ENCODE measurements around the gene SLC38A1. TPM values are rescaled to one million over a fixed set of nuclear protein-coding genes. Genes with fewer than 3 reads are reported as not detected.

SLC38A1 gene
- total RNA-seq: 10 to 100 TPM; 22.1 to 77.0 TPM

DNA sequence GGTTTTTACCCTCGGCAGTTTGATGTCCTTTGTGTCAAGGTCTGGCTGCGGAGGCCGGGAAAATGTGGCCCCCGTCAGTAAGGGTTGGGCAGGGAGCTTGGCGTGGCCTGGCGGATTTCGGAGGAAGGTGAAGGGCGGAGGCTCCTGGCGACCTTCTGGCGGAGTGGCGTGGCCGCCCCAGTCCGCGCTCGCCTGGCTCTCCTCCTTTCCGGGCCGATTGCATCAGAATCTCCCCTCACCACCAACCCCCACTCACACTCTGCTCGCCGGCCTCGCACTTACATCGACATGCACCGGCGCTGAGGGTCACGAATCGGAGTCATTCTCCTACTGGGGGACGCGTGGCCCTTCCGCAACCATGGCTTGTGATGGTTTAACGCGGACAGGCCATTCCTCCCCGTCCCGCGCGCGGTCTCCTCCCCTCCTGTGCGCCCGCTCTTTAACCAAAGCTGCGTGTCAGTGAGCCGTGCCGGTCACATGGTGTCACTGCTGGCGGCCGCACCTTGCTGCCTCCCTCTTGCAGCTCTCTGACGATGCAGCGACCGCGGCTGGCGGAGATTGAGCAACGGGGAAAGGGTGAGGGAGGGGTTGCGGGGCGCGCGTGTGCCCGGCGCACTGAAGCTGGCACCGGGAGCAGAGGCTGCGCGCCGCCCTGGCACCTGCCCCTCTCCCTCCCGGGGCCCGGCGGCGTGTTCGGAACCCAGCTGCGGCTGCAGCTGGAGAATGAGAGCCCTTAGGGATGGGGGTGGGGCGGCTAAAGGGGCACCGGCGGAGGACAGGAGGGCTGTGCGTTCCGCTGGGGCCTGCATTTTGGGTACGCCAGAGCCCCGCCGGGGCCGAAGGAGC is at the start of gene SLC38A1:
TSS of gene SLC38A1 (minus strand) at position 461 of the 846 bp plus-strand sequence. CDS start 29,243 bp downstream, outside the sequence.
- Histone ChIP-seq H3K4me3 (peak within 1 kb of the TSS; percentile 96), H3K9me3 (no peaks in the 10 kb centered on the region), H3K27ac (peak within 1 kb of the TSS; percentile 61 to 75), H3K36me3 (no peaks in the 10 kb centered on the region), H3K27me3 (replicated peaks; ENCODE audit: insufficient read depth) (no peaks in the 10 kb centered on the region), H3K4me1 (ENCODE audit: control insufficient read depth in 1 of 2, low read depth in 2 of 2) (peaks cover 3 to 26% of the 10 kb centered on the region in 2 donors)
- DNase-seq (ENCODE audit: low spot score): peak; percentile 46
- ATAC-seq (ENCODE audit: insufficient number of reproducible peaks, low FRiP score, low read depth): peak; percentile 56
- TF ChIP-seq, protein P1, sequence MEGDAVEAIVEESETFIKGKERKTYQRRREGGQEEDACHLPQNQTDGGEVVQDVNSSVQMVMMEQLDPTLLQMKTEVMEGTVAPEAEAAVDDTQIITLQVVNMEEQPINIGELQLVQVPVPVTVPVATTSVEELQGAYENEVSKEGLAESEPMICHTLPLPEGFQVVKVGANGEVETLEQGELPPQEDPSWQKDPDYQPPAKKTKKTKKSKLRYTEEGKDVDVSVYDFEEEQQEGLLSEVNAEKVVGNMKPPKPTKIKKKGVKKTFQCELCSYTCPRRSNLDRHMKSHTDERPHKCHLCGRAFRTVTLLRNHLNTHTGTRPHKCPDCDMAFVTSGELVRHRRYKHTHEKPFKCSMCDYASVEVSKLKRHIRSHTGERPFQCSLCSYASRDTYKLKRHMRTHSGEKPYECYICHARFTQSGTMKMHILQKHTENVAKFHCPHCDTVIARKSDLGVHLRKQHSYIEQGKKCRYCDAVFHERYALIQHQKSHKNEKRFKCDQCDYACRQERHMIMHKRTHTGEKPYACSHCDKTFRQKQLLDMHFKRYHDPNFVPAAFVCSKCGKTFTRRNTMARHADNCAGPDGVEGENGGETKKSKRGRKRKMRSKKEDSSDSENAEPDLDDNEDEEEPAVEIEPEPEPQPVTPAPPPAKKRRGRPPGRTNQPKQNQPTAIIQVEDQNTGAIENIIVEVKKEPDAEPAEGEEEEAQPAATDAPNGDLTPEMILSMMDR (IDR thresholded peaks at IDR 0.05): no peak

DNA sequence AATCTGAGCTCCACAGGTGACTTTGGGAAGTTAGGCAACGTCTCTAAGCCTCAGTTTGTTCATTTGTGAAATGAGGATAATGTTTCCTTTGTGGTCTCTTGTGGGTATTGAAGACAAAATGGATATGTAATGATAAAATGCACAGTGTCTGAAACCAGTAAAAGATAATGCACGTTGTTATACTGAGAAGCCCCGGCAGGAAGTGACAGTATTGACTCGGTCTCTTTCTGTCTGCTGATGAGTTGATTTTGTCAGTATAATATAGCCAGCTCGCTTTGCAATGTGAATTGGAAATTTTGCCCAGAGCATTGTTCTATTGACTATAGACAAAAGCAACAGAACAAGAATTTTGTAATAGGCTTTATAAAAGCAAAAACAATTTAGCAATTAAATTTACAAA is 49.2 kb upstream of the SLC38A1 start:
- H3K4me3 ChIP-seq: no peak overlapping the region
- H3K27ac ChIP-seq: no peak overlapping the region
- TF ChIP-seq, protein P1 (IDR thresholded peaks at IDR 0.05): no peak
- DNase-seq (ENCODE audit: low spot score) (no peak), ATAC-seq (ENCODE audit: insufficient number of reproducible peaks, low FRiP score, low read depth) (no peak)
- H3K9me3 ChIP-seq: peaks cover 1% of the 10 kb centered on the region
- no peaks in the 10 kb centered on the region for H3K4me1 ChIP-seq (ENCODE audit: control insufficient read depth in 1 of 2, low read depth in 2 of 2)
- H3K36me3 ChIP-seq: no peaks in the 10 kb centered on the region
- H3K27me3 ChIP-seq (replicated peaks; ENCODE audit: insufficient read depth): no peaks in the 10 kb centered on the region

DNA sequence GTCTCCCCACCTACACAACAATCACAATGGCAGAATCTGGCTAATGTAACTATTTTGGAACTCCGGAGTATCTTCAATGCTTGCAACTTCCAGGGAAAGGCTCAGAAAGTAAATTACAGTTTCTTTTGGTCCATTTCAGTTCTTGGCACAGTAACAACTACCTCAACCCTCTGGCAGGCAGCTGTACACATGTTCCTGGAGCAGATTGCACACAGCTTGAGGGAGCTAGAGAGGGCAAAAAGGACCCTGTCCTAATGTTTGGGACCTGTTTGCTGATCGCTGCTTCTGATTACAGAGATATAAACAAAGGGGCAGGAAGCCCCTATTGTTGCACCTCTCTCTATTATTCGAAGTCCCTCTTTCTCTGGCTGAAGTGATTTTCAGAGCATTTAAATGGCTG is 35.2 kb upstream of the SLC38A1 start:
- TF ChIP-seq, protein P1 (IDR thresholded peaks at IDR 0.05): no peak
- no peak overlapping the region for H3K27ac ChIP-seq
- H3K4me3 ChIP-seq: no peak overlapping the region
- peaks cover 2% of the 10 kb centered on the region for H3K9me3 ChIP-seq
- ATAC-seq (ENCODE audit: insufficient number of reproducible peaks, low FRiP score, low read depth) (no peak), DNase-seq (ENCODE audit: low spot score) (no peak)
- H3K36me3 ChIP-seq: no peaks in the 10 kb centered on the region
- peaks cover 0 to 16% of the 10 kb centered on the region in 2 donors for H3K4me1 ChIP-seq (ENCODE audit: control insufficient read depth in 1 of 2, low read depth in 2 of 2)
- H3K27me3 ChIP-seq (replicated peaks; ENCODE audit: insufficient read depth): no peaks in the 10 kb centered on the region

DNA sequence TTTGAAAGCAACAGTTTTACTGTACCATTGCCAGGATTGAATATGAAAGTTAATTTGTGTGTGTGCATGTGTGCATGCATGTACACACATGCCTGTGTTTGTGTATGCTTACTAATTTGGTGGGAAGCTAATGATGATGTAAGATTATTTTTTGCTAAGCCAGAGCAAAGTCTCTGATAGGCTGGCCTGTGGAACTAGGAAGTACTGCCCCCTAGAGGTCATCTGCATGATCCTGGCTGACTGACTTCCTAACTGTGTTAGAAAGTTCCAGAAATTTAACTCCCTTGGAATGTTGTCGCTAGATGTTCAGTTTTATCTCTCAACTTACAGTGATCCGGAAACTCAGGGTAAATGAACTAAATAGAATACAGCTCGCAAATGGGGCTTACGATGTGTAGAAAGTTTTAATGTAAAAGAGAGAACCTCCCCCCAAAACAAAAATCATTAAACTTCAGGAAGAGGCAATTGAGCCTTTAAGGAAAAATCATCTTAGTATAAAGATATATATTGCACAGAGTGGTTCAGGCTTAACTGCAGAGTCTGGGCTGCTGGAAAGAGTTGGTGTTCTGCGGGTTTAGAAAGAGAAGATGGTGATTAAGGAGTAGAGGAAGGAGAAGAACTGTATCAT is 34.3 kb upstream of the SLC38A1 start:
- no peaks in the 10 kb centered on the region for H3K27me3 ChIP-seq (replicated peaks; ENCODE audit: insufficient read depth)
- H3K36me3 ChIP-seq: no peaks in the 10 kb centered on the region
- H3K4me3 ChIP-seq: no peak overlapping the region
- no peak overlapping the region for H3K27ac ChIP-seq
- H3K4me1 ChIP-seq (ENCODE audit: control insufficient read depth in 1 of 2, low read depth in 2 of 2): peaks cover 0 to 16% of the 10 kb centered on the region in 2 donors
- H3K9me3 ChIP-seq: peaks cover 1% of the 10 kb centered on the region
- no peak for ATAC-seq (ENCODE audit: insufficient number of reproducible peaks, low FRiP score, low read depth)
- DNase-seq (ENCODE audit: low spot score): no peak
- TF ChIP-seq, protein P1 (IDR thresholded peaks at IDR 0.05): peak; percentile 40

DNA sequence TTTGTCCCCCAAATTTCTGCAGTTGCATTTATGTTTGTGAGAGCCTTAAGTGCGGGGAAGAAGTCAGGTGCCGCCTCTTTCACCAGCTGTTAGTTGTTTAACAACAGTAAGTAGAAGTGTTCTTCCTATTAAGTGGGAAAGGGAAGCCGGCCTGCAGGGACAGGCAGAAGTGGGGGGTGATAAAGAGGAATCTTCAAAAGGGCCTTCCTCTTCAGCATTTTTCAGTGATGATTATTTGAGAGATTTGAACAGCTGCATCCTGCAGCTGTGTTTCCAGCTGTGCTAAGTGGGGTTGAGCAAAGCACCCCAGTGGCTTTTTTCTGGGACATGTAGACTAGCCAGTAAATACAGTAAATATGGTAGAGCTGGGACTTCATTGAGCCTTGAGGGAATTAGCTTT is 32.1 kb upstream of the SLC38A1 start:
- ATAC-seq (ENCODE audit: insufficient number of reproducible peaks, low FRiP score, low read depth) (no peak), DNase-seq (ENCODE audit: low spot score) (no peak)
- Histone ChIP-seq H3K27me3 (replicated peaks; ENCODE audit: insufficient read depth) (no peaks in the 10 kb centered on the region), H3K27ac (no peak overlapping the region), H3K4me1 (ENCODE audit: control insufficient read depth in 1 of 2, low read depth in 2 of 2) (peaks cover 0 to 16% of the 10 kb centered on the region in 2 donors), H3K9me3 (no peaks in the 10 kb centered on the region), H3K36me3 (no peaks in the 10 kb centered on the region), H3K4me3 (no peak overlapping the region)
- TF ChIP-seq, protein P1 (IDR thresholded peaks at IDR 0.05): no peak

Measured in thoracic aorta (tissue), 2 donors.